GM10847 (cell line): ENCODE results near the gene VENTX.

Experiments used
- POLR2A ChIP-seq: IDR thresholded peaks from 2 replicates; pipeline ENCODE4 v1.6.1; 2011; ENCODE audit not compliant: insufficient read length; ENCODE audit errors: extremely low read depth

VENTX gene, protein sequence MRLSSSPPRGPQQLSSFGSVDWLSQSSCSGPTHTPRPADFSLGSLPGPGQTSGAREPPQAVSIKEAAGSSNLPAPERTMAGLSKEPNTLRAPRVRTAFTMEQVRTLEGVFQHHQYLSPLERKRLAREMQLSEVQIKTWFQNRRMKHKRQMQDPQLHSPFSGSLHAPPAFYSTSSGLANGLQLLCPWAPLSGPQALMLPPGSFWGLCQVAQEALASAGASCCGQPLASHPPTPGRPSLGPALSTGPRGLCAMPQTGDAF

DNA sequence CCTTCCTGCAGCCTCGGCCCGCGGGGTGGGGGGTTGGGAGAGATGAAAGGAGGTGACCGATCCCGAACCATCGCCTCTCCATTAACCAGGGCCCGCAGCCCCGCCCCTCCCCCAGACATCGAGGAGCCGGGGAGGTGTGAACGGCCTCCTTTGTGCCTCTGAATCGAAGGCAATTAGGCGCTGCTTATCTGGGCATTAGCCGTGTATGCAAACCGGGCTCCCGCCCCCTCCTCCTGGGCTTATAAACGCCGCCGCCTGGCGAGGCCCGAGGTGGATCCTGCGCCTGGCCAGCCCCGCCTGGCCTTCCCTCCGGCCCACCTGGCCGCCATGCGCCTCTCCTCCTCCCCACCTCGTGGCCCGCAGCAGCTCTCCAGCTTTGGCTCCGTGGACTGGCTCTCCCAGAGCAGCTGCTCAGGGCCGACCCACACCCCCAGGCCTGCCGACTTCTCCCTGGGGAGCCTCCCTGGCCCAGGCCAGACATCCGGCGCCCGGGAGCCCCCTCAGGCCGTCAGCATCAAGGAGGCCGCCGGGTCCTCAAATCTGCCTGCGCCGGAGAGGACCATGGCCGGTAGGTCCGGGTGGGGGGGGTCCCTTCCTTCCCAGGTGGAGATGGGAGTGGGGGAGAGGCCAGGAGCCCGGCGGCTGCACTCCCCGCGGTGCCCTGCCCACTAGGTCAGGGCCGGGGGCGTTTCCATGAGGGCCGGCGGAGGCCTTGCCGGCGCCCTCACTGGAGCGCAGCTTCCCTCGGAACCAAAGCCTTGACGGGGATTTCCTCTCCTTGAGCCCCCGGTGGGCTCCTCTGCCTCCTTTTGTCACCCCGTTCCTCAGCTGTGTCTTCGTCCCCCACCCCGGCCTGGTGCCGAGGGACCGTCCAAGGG, at the start of gene VENTX:
Gene VENTX, plus strand, starts transcription at position 268 of the 878 bp plus-strand sequence. Its CDS starts 60 bp downstream, at position 328.
- no peak for TF ChIP-seq POLR2A

DNA sequence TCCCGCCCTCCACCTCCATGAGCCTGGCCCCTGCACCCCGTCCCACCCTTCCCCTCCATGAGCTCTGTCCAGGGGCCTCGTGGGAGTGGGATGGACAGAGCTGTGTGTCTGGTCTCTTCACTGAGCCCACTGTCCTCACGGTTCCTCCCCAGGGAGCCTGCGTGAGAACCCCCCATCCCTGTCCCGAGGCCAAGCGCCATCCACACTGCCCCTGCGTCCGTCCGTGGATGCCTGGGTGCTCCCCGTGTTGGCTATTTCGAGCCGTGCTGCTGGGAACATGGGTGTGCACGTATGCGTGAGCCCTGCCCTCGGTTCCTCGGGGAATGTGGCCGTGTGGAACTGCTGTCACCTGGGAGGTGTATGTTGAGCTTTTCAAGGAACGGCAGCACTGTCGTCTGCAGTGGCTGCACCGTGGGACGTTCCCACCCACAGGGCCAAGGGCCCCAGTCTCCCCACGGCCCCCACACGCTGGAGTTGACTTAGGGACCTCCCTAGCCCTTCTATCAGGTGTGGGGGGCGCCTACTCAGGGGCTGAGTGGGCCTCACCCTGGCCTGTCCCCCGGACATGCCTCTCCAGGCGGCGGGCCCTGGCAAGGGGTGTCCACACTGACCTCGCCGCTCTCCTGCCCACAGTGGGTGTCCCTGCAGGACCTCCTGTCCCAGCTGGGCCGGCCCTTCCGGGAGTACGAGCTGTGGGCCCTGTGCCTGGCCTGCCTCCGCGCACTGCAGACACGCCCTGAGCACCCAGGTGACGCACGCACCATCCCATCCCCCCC, 49.6 kb upstream of the VENTX start:
- TF ChIP-seq POLR2A = no peak

DNA sequence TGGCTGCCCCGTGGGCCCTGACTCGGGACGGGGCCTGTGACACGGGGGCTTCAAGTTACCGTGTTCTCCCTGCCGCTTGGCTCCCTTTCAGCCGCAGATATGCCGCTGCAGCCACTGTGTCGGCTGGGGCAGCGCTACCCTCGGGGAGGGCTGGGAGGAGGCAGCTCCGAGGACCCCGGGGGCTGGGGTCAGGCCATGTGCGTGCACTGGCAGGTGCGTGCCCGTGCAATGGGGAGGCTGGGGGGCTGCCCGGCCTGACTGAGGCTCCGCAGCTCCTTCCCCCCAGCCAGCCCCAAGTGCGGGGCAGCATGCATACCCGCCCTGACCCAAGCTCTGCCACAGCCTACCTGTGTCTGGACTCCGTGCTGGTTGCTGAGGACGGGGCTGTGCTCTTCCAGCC, 48.4 kb upstream of the VENTX start:
- no peak for TF ChIP-seq POLR2A

DNA sequence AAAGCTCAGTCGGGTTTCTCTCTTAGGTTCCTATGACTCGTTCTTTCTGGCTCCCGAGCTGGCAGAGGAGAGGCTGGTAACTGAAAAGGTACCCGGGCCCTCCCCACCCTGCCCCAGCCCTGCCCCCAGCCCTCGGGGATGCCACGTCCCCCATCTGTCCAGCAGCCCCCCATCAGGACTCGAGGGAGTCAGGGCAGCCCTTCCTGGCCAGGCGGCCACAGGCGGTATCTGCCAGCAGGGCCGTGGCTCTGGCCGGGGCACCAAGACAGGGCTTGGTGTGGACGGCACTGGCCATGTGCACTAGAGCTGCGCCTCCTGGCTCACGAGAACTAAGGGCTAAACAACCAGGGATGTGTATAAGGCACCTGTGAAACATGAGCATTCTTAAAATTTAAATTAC, 47.9 kb upstream of the VENTX start:
- no peak for TF ChIP-seq POLR2A

DNA sequence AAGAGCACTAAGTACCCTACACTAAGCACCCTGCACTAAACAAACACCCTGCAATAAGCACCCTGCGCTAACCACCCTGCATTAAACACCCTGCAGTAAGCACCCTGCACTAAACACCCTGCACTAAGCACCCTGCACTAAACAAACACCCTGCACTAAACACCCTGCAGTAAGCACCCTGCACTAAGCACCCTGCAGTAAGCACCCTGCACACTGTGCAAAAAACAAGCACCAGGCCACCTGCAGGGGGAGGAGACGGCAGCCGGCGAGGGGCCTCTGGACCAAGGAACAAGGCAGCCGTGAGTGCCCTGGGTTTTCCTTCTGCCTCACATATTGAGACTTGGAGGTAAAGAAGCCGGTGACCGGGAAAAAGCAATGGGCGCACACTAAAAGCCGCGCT, 47.4 kb upstream of the VENTX start:
- TF ChIP-seq POLR2A = no peak

DNA sequence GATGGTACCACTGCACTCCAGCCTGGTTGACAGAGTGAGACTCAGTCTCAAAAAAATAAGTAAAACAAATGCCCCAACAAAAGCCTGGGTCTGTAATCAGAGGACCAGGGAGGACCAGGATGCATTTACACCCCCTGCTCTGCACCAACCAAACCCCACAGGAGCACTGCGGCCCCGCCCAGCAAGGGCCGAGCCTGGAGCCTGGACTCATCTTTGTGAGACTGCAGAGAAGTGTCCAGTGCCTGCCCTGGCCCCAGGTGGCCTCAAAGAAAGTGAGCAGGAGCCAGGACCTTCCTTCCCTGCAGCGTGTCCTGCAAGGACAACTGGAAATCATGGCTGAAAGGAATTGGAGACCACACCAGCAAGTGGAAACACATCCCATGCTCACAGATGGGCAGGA, 46.0 kb upstream of the VENTX start:
- no peak for TF ChIP-seq POLR2A

DNA sequence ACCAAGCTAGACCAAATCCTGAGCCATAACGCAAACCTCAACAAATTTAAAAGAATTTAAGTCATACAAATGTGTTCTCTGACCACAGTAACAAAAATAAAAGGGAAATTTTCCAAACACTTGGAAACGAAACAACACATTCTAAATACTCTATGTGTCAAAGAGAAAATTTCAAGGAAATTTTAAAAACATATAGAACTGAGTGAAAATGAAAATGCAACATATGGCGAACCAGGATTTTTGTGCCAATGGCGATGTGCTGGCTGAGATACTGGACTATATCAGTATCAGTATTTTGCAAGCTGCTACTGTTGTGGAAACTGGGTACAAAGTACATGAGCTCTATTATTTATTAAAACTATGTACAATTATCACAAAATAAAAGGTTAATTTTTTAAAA, 43.5 kb upstream of the VENTX start:
- no peak for TF ChIP-seq POLR2A

DNA sequence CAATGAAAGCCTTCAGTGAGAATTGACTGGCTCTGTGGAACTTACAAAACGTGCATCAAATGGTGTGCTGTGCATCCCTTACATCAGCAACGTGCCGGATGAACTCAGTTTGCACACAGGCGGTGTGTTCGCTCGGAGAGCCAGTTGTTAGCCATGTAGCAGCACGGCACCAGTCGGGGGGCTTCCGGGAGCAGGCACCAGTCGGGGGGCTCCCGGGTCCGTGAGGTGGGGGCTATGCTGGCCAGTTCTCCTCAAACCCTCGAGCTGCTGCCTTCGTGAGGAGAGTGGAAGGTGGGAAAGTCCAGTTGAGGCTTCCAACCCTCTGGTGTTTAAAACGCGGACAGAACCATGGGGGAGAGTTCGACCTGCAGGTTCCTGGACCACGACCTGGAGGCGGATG, 42.6 kb upstream of the VENTX start:
- TF ChIP-seq POLR2A = no peak

DNA sequence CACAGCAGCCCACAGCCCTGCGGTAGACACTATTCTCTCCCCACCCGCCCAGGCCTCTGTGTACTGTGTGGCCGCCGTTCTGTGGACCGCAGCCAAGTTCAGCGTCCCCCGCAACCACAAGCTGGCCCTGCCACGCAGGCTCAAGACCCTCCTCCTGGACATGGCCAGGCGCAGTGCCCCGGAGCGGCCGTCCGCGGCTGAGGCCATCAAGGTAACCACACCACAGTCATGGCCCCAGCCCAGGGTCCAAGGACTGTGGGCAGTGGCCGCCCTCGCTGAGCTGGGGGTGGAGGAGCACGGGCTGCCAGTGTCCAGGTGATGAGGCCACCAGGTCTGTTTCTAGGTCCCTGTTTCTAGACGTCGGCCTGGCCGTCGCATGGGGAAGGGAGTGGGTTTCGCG, 42.0 kb upstream of the VENTX start:
- no peak for TF ChIP-seq POLR2A

DNA sequence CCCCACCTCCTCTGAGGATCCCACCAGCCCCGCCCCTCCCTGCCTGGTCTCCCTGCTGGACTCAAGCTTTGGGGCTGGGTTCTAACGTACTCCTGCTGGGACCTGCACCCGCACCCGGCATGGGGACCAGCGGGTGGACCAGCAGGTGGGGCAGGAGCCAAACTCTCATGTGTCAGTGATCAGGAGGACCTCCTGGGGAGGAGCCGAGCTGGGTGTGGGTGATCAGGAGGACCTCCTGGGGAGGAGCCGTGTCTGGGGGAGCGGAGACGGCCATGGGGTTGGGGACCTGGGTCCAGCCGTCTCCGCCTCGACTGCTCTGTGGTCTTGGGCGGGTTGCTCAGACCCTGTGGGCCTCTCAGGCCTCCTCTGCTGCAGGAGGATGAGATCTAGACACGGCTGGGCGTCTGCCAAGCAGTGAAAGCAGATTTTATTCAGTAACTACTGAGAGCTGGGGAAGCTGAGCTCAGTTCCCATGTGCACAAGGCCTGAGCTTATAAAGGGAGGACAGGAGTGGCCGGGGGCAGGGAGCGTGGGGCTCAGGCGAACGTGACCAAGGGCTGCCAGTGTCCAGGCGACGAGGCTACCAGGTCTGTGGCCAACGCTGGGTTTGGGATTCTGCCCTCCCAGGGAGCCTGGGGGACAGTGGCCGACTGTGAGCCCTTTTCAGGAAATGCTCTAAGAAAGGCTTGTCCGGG, 41.3 kb upstream of the VENTX start:
- TF ChIP-seq POLR2A = no peak

DNA sequence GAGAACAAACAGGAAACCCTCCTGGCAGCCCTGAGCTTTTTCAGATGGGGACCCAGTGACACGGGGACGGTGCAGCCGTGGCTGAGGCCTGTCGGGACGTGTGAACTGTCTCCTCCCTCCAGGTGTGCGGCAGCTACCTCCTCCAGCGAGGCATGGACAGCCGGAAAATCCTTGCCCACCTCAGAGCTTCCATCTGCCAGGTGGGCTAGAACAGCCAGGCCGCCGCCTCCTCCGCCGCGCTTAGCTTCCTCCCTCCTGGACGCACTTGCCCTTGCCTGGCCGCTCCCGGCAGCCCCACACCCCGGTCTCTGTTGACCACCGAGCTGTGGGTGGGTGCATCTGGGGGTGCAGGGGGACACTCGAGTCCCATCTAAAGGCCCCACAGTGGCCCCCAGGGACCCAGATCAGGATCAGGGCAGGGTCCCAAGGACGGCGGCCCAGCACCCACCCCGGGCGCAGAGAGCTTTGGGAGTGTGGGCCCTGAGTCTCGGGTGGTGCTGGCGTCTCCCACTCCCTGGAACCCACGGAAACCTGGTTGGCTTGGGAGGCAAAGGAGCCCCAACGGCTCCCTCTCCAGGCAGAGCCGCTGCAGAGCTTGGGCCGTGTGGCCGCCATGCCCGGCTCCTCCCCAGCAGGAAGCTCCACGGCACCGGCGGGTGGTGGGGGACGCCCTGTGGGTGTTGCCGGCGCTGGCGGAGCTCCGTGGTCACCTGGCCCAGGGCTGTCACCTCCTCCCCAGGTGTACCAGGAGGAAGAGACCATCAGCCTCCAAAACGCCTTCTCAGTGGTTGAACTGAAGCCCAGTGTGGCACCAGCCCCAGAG, 40.5 kb upstream of the VENTX start:
- no peak for TF ChIP-seq POLR2A

DNA sequence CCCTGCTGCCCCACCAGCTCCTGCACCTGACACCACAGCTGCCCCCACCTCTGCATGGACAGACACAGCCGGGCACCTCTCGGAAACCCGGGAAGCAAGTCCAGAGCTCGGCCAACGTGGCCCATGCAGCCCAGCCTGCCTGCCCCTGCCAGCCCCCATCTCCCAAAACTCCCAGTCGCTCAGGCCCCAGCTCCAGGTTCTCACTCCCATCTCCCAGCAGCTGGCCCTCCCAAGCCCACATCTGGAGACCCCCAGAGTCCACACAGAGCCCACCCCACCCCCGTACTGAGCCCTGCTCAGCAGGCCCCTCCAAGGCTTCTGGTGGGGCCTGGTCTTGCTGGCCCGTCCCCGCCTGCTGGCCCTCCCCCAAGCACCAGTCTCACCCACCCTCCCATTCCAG, 39.9 kb upstream of the VENTX start:
- TF ChIP-seq POLR2A = no peak

DNA sequence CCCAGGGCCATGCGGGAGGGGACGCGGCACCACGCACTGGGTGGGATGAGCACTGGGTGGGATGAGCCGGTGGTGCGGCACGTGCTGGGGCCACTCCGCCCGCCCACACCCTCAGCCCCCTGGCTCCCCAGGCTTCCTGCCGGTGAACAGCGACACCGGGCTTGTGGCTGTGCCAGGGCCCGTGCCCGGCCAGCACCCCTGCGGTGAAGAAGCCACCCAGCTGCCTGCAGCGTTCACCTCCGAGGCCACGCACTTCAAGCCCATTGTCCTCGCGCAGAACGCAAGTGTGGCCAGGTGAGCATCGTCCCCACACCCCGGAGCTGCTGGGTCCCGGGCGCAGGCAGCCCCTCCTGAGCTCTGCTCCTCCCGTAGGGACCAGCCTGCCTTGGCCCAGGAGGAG, 39.4 kb upstream of the VENTX start:
- no peak for TF ChIP-seq POLR2A
